KMS-11 (cell line): ENCODE results near the gene GPR75.

ENCODE experiments used
- H2AFZ ChIP-seq: fragments of 200-600 bp; sonication (generic); 2 replicates; pipeline ENCODE4 v1.6.1; 2016; ENCODE audit warnings: antibody characterized with exemption, mixed run types, low read depth
- H3K27ac ChIP-seq: fragments of 200-600 bp; sonication (generic); 2 replicates; pipeline ENCODE4 v1.6.1; 2016; ENCODE audit warnings: mild to moderate bottlenecking, mixed run types
- H3K27me3 ChIP-seq: fragments of 200-600 bp; sonication (generic); 2 replicates; pipeline ENCODE4 v1.6.1; 2017; ENCODE audit warnings: mild to moderate bottlenecking, low read depth, mixed run types, moderate library complexity; ENCODE audit not compliant: insufficient read depth
- H3K36me3 ChIP-seq: fragments of 200-600 bp; sonication (generic); 2 replicates; pipeline ENCODE4 v1.6.1; 2017; ENCODE audit warnings: mild to moderate bottlenecking, mixed run types; ENCODE audit not compliant: insufficient read depth
- H3K4me1 ChIP-seq: fragments of 200-600 bp; sonication (generic); 2 replicates; pipeline ENCODE4 v1.6.1; 2016; ENCODE audit warnings: mild to moderate bottlenecking, low read depth, mixed run types; ENCODE audit not compliant: poor library complexity, severe bottlenecking
- H3K4me2 ChIP-seq: fragments of 200-600 bp; sonication (generic); 2 replicates; pipeline ENCODE4 v1.7.0; 2016; ENCODE audit warnings: mild to moderate bottlenecking, mixed run types
- H3K4me3 ChIP-seq: fragments of 200-600 bp; sonication (generic); IDR thresholded peaks from 2 replicates; pipeline ENCODE4 v1.6.1; 2017; ENCODE audit warnings: low read depth, low read length, mixed read lengths; ENCODE audit not compliant: insufficient read depth
- H3K79me2 ChIP-seq: fragments of 200-600 bp; sonication (generic); 2 replicates; pipeline ENCODE4 v1.6.1; 2016; ENCODE audit warnings: low read depth, mixed run types; ENCODE audit not compliant: insufficient read depth
- H3K9ac ChIP-seq: fragments of 200-600 bp; sonication (generic); 2 replicates; pipeline ENCODE4 v1.6.1; 2016; ENCODE audit warnings: mild to moderate bottlenecking, mixed run types
- H4K20me1 ChIP-seq: fragments of 200-600 bp; sonication (generic); 2 replicates; pipeline ENCODE4 v1.6.1; 2016; ENCODE audit warnings: mild to moderate bottlenecking, mixed run types; ENCODE audit not compliant: insufficient read depth
- TF ChIP-seq, protein P1 (sequence below): fragments of 200-600 bp; sonication (generic); conservative IDR thresholded peaks from 2 replicates; pipeline ENCODE4 v1.6.1; 2017; ENCODE audit warnings: low read depth, mild to moderate bottlenecking, antibody characterized with exemption, low read length, moderate library complexity, mixed read lengths

GPR75 gene

DNA sequence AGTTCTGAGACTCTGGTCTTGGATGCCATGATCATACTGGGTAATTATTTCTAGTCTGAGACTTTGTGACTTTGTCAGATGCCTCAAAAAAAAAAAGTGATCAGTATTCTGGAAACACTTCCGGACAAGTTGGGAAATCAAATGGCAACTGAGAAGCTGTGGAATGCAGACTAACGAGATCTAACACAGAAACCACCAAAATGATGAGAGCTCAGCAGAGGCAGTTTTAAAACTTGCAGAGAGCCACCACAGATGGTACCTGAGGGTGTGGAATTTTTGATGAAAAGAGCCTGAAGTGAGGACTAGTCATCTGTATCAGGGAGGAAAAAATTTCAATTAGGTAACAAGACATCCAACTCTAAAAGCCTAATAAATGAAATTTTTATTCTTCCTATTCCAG lies 5.5 kb upstream of the GPR75 start:
- Histone ChIP-seq H3K79me2 (no peaks in the 10 kb centered on the region), H3K4me3 (no peak overlapping the region), H3K9ac (no peak overlapping the region), H2AFZ (no peak overlapping the region), H3K4me1 (peaks cover 14% of the 10 kb centered on the region), H3K27me3 (no peaks in the 10 kb centered on the region), H4K20me1 (no peaks in the 10 kb centered on the region), H3K36me3 (no peaks in the 10 kb centered on the region; the same call in 1 of the 2 replicates), H3K4me2 (no peak overlapping the region), H3K27ac (no peak overlapping the region)
- TF ChIP-seq, protein P1, sequence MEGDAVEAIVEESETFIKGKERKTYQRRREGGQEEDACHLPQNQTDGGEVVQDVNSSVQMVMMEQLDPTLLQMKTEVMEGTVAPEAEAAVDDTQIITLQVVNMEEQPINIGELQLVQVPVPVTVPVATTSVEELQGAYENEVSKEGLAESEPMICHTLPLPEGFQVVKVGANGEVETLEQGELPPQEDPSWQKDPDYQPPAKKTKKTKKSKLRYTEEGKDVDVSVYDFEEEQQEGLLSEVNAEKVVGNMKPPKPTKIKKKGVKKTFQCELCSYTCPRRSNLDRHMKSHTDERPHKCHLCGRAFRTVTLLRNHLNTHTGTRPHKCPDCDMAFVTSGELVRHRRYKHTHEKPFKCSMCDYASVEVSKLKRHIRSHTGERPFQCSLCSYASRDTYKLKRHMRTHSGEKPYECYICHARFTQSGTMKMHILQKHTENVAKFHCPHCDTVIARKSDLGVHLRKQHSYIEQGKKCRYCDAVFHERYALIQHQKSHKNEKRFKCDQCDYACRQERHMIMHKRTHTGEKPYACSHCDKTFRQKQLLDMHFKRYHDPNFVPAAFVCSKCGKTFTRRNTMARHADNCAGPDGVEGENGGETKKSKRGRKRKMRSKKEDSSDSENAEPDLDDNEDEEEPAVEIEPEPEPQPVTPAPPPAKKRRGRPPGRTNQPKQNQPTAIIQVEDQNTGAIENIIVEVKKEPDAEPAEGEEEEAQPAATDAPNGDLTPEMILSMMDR: no peak

DNA sequence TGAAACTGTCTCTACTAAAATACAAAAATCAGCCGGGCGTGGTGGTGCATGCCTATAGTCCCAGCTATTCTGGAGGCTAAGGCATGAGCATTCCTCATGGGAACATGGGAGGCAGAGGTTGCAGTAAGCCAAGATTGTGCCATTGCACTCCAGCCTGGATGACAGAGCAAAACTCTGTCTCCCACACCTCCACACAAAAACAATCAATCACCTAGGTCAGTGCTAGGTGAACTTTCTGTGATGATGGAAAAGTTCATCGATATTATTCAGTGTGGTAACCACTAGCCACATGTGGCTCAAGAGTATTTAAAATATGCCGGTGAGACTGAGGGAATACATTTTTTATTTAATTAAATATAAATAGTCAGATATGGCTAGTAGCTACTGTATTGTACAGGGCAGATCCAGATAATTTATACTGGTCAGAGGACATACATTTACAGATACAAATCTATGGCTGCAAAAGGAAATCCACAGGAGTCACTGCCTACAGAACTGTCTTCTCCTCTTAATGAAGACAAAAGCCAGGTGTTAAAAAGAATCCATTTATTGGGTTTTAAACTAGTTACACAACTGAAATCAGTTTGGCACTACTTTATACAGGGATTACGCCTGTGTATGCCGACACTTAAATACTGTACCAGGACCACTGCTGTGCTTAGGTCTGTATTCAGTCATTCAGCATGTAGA lies 3.9 kb upstream of the GPR75 start:
- no peaks in the 10 kb centered on the region for H4K20me1 ChIP-seq
- H3K4me3 ChIP-seq: no peak overlapping the region
- no peak overlapping the region for H3K27ac ChIP-seq
- no peak overlapping the region for H3K4me2 ChIP-seq
- TF ChIP-seq, protein P1: no peak
- no peaks in the 10 kb centered on the region for H3K79me2 ChIP-seq
- H2AFZ ChIP-seq: no peak overlapping the region
- peaks cover 14% of the 10 kb centered on the region for H3K4me1 ChIP-seq
- H3K9ac ChIP-seq: no peak overlapping the region
- H3K27me3 ChIP-seq: no peaks in the 10 kb centered on the region
- H3K36me3 ChIP-seq: no peaks in the 10 kb centered on the region

DNA sequence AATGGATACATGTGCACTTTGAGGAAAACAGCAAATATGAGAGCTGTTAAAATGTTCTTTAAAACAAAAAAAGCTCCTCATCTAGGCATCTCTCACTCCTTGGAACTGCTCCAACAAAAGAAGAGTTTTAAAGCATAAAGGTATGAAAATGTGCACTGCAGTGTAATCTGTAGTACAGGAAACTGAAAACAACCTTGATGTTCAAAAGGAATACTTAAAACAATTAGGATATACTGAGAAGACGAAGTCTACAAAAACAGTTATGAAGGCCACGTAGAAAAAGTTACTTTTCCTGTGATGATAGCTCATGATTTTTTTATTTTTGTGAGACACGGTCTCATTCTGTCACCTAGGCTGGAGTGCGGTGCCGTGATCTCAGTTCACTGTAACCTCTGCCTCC lies 2.1 kb upstream of the GPR75 start:
- Histone ChIP-seq H3K79me2 (no peaks in the 10 kb centered on the region), H3K36me3 (no peaks in the 10 kb centered on the region), H3K4me1 (peaks cover 14% of the 10 kb centered on the region), H3K4me2 (no peak overlapping the region), H3K4me3 (no peak overlapping the region), H3K9ac (no peak overlapping the region), H4K20me1 (no peaks in the 10 kb centered on the region), H3K27ac (no peak overlapping the region), H2AFZ (no peak overlapping the region), H3K27me3 (no peaks in the 10 kb centered on the region)
- TF ChIP-seq, protein P1: no peak

DNA sequence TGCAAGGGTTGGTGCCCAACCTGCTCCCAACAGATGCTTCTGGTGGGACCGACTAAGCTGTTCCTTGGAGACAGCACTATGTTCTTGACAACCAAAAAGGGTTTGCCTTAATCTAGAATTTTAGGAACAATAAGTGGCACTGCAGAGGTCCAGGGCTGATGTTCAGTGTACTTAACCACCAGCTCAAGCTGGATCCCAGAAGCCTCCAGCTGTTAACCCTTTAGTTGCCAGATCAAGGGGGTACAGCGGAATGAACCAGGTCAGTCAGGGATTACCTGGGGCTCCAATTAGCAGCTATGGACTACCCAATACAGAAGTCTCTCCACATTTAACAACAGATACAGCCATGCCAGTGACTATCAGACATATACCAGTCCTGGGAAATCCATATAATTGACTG lies 3.5 kb downstream of the GPR75 start:
- Histone ChIP-seq H3K4me2 (no peak overlapping the region), H3K79me2 (no peaks in the 10 kb centered on the region), H4K20me1 (no peaks in the 10 kb centered on the region), H3K4me3 (no peak overlapping the region), H2AFZ (no peak overlapping the region), H3K9ac (no peak overlapping the region), H3K27ac (no peak overlapping the region), H3K27me3 (no peaks in the 10 kb centered on the region), H3K36me3 (no peaks in the 10 kb centered on the region), H3K4me1 (peaks cover 2% of the 10 kb centered on the region)
- TF ChIP-seq, protein P1: no peak
